Measurements from ENCODE around the gene RNASE4. TPM values are rescaled to one million over a fixed set of nuclear protein-coding genes. Genes with fewer than 3 reads are reported as not detected.
"Not testable (repeated sequence)": the region's sequence is repeated elsewhere in the genome, so short reads cannot be mapped to it uniquely, and the experiment has no call there.

Gene RNASE4
- total RNA-seq, 1 donor from 2014 or later, result 1.2 TPM

- no peak for DNase-seq (ENCODE audit: low spot score in 2 of 2)
- FAIRE-seq, result no peak
Measured at GRCh38 chr14:20696764-20697163, 12.4 kb downstream of the RNASE4 start.

GRCh38 chr14:20697273-20698017, 13.1 kb downstream of the RNASE4 start:
- DNase-seq (ENCODE audit: low spot score in 2 of 2), result peak; percentile 56 to 65
- FAIRE-seq, result peak; percentile 30

GRCh38 chr14:20698018-20698329, 13.6 kb downstream of the RNASE4 start:
- FAIRE-seq, result no peak
- DNase-seq (ENCODE audit: low spot score in 2 of 2), result no peak

GRCh38 chr14:20698934-20699333, 14.6 kb downstream of the RNASE4 start:
- DNase-seq (ENCODE audit: low spot score in 2 of 2) (no peak), FAIRE-seq (no peak)

- no peak for FAIRE-seq
Measured at GRCh38 chr14:20699931-20700330, 15.6 kb downstream of the RNASE4 start.

GRCh38 chr14:20700965-20701364, 16.6 kb downstream of the RNASE4 start:
- FAIRE-seq, result not testable (repeated sequence)

More at GRCh38 chr14:20699931-20700330, 15.6 kb downstream of the RNASE4 start:
- DNase-seq (ENCODE audit: low spot score in 2 of 2), result no peak

GRCh38 chr14:20706657-20707355, 22.4 kb downstream of the RNASE4 start:
- DNase-seq (ENCODE audit: low spot score in 2 of 2) (no peak), FAIRE-seq (no peak)

More at GRCh38 chr14:20700965-20701364, 16.6 kb downstream of the RNASE4 start:
- DNase-seq (ENCODE audit: low spot score in 2 of 2), result not testable (repeated sequence)

- FAIRE-seq (no peak), DNase-seq (ENCODE audit: low spot score in 2 of 2) (no peak)
Measured at GRCh38 chr14:20707622-20708021, 23.3 kb downstream of the RNASE4 start.

GRCh38 chr14:20711261-20711660, 26.9 kb downstream of the RNASE4 start:
- FAIRE-seq (no peak), DNase-seq (ENCODE audit: low spot score in 2 of 2) (no peak)

GRCh38 chr14:20711685-20712084, 27.3 kb downstream of the RNASE4 start:
- FAIRE-seq, result no peak

GRCh38 chr14:20712904-20713303, 28.5 kb downstream of the RNASE4 start:
- FAIRE-seq, result no peak

More at GRCh38 chr14:20711685-20712084, 27.3 kb downstream of the RNASE4 start:
- no peak for DNase-seq (ENCODE audit: low spot score in 2 of 2)

GRCh38 chr14:20714593-20715250, 30.4 kb downstream of the RNASE4 start:
- DNase-seq (ENCODE audit: low spot score in 2 of 2) (no peak), FAIRE-seq (no peak)

More at GRCh38 chr14:20712904-20713303, 28.5 kb downstream of the RNASE4 start:
- DNase-seq (ENCODE audit: low spot score in 2 of 2), result no peak

- DNase-seq (ENCODE audit: low spot score in 2 of 2) (no peak), FAIRE-seq (no peak)
Measured at GRCh38 chr14:20719777-20720176, 35.4 kb downstream of the RNASE4 start.

GRCh38 chr14:20720741-20721140, 36.4 kb downstream of the RNASE4 start:
- FAIRE-seq (no peak), DNase-seq (ENCODE audit: low spot score in 2 of 2) (no peak)

- no peak for FAIRE-seq
- DNase-seq (ENCODE audit: low spot score in 2 of 2), result no peak
Measured at GRCh38 chr14:20722016-20722415, 37.7 kb downstream of the RNASE4 start.

- DNase-seq (ENCODE audit: low spot score in 2 of 2) (peak in 1 of 2 donors; percentile 18), FAIRE-seq (no peak)
Measured at GRCh38 chr14:20723488-20723887, 39.1 kb downstream of the RNASE4 start.

- DNase-seq (ENCODE audit: low spot score in 2 of 2); FAIRE-seq: not testable (repeated sequence)
Measured at GRCh38 chr14:20726121-20726520, 41.8 kb downstream of the RNASE4 start.

- no peak for FAIRE-seq
- DNase-seq (ENCODE audit: low spot score in 2 of 2), result no peak
Measured at GRCh38 chr14:20726531-20726930, 42.2 kb downstream of the RNASE4 start.

GRCh38 chr14:20730891-20731290, 46.5 kb downstream of the RNASE4 start:
- FAIRE-seq (no peak), DNase-seq (ENCODE audit: low spot score in 2 of 2) (no peak)

GRCh38 chr14:20732477-20732876, 48.1 kb downstream of the RNASE4 start:
- DNase-seq (ENCODE audit: low spot score in 2 of 2), result no peak
- no peak for FAIRE-seq

- FAIRE-seq (no peak), DNase-seq (ENCODE audit: low spot score in 2 of 2) (no peak)
Measured at GRCh38 chr14:20732979-20733635, 48.7 kb downstream of the RNASE4 start.
